ENCODE results near the gene MSANTD1.

MSANTD1 gene

GRCh38 chr4:3248811-3249661, at the start of gene MSANTD1:
Gene MSANTD1, plus strand, starts transcription at chr4:3249159. Its CDS starts 64 bp downstream, at chr4:3249223.
- peaks cover 13% of the 10 kb centered on the region for H3K4me1 ChIP-seq (ENCODE audit: control insufficient read depth, insufficient read depth, low read length)
- H3K9ac ChIP-seq (ENCODE audit: low read length in 2 of 2), result no peak within 1 kb of the TSS
- peak within 1 kb of the TSS; percentile 24 for H3K27ac ChIP-seq (ENCODE audit: low read length)
- H3K36me3 ChIP-seq (ENCODE audit: control insufficient read depth in 2 of 2, insufficient read depth in 2 of 2, low read length in 2 of 2), result no peaks in the 10 kb centered on the region
- H3K27me3 ChIP-seq (ENCODE audit: control insufficient read depth in 1 of 2, insufficient read depth in 2 of 2, low read length in 2 of 2), result no peaks in the 10 kb centered on the region
- no peaks in the 10 kb centered on the region for H3K9me3 ChIP-seq (ENCODE audit: control insufficient read depth in 2 of 2, low read length in 2 of 2)
- H3K4me3 ChIP-seq (ENCODE audit: low read length in 2 of 2), result no peak within 1 kb of the TSS

- H3K36me3 ChIP-seq (ENCODE audit: control insufficient read depth in 2 of 2, insufficient read depth in 2 of 2, low read length in 2 of 2), result peaks cover 26 to 31% of the 10 kb centered on the region in 2 donors
- H3K9ac ChIP-seq (ENCODE audit: low read length in 2 of 2), result no peak overlapping the region
- H3K27ac ChIP-seq (ENCODE audit: low read length), result no peak overlapping the region
- no peaks in the 10 kb centered on the region for H3K27me3 ChIP-seq (ENCODE audit: control insufficient read depth in 1 of 2, insufficient read depth in 2 of 2, low read length in 2 of 2)
- no peaks in the 10 kb centered on the region for H3K9me3 ChIP-seq (ENCODE audit: control insufficient read depth in 2 of 2, low read length in 2 of 2)
- H3K4me3 ChIP-seq (ENCODE audit: low read length in 2 of 2), result no peak overlapping the region
- peaks cover 16% of the 10 kb centered on the region for H3K4me1 ChIP-seq (ENCODE audit: control insufficient read depth, insufficient read depth, low read length)
Measured at GRCh38 chr4:3199653-3200422, 49.1 kb upstream of the MSANTD1 start.

- H3K9ac ChIP-seq (ENCODE audit: low read length in 2 of 2), result no peak overlapping the region
- peaks cover 25% of the 10 kb centered on the region in 2 donors for H3K36me3 ChIP-seq (ENCODE audit: control insufficient read depth in 2 of 2, insufficient read depth in 2 of 2, low read length in 2 of 2)
- no peak overlapping the region for H3K4me3 ChIP-seq (ENCODE audit: low read length in 2 of 2)
- H3K27ac ChIP-seq (ENCODE audit: low read length), result no peak overlapping the region
- no peaks in the 10 kb centered on the region for H3K9me3 ChIP-seq (ENCODE audit: control insufficient read depth in 2 of 2, low read length in 2 of 2)
- peaks cover 16% of the 10 kb centered on the region for H3K4me1 ChIP-seq (ENCODE audit: control insufficient read depth, insufficient read depth, low read length)
- no peaks in the 10 kb centered on the region for H3K27me3 ChIP-seq (ENCODE audit: control insufficient read depth in 1 of 2, insufficient read depth in 2 of 2, low read length in 2 of 2)
Measured at GRCh38 chr4:3200423-3201090, 48.4 kb upstream of the MSANTD1 start.

- peaks cover 20 to 25% of the 10 kb centered on the region in 2 donors for H3K36me3 ChIP-seq (ENCODE audit: control insufficient read depth in 2 of 2, insufficient read depth in 2 of 2, low read length in 2 of 2)
- H3K9me3 ChIP-seq (ENCODE audit: control insufficient read depth in 2 of 2, low read length in 2 of 2), result no peaks in the 10 kb centered on the region
- no peak overlapping the region for H3K9ac ChIP-seq (ENCODE audit: low read length in 2 of 2)
Measured at GRCh38 chr4:3201718-3202702, 46.9 kb upstream of the MSANTD1 start.

GRCh38 chr4:3202836-3203820, 45.8 kb upstream of the MSANTD1 start:
- Histone ChIP-seq H3K27me3 (ENCODE audit: control insufficient read depth in 1 of 2, insufficient read depth in 2 of 2, low read length in 2 of 2) (no peaks in the 10 kb centered on the region), H3K4me1 (ENCODE audit: control insufficient read depth, insufficient read depth, low read length) (peaks cover 16% of the 10 kb centered on the region), H3K27ac (ENCODE audit: low read length) (peak overlapping the region; percentile 64), H3K36me3 (ENCODE audit: control insufficient read depth in 2 of 2, insufficient read depth in 2 of 2, low read length in 2 of 2) (peaks cover 17 to 23% of the 10 kb centered on the region in 2 donors), H3K4me3 (ENCODE audit: low read length in 2 of 2) (no peak overlapping the region), H3K9ac (ENCODE audit: low read length in 2 of 2) (peak overlapping the region in 1 of 2 donors; percentile 34), H3K9me3 (ENCODE audit: control insufficient read depth in 2 of 2, low read length in 2 of 2) (no peaks in the 10 kb centered on the region)

More at GRCh38 chr4:3201718-3202702, 46.9 kb upstream of the MSANTD1 start:
- no peaks in the 10 kb centered on the region for H3K27me3 ChIP-seq (ENCODE audit: control insufficient read depth in 1 of 2, insufficient read depth in 2 of 2, low read length in 2 of 2)
- H3K4me1 ChIP-seq (ENCODE audit: control insufficient read depth, insufficient read depth, low read length), result peaks cover 16% of the 10 kb centered on the region
- H3K4me3 ChIP-seq (ENCODE audit: low read length in 2 of 2), result no peak overlapping the region
- no peak overlapping the region for H3K27ac ChIP-seq (ENCODE audit: low read length)

- peak overlapping the region in 1 of 2 donors; percentile 34 for H3K9ac ChIP-seq (ENCODE audit: low read length in 2 of 2)
- peak overlapping the region in 1 of 2 donors; percentile 47 for H3K4me3 ChIP-seq (ENCODE audit: low read length in 2 of 2)
- peaks cover 21 to 28% of the 10 kb centered on the region in 2 donors for H3K36me3 ChIP-seq (ENCODE audit: control insufficient read depth in 2 of 2, insufficient read depth in 2 of 2, low read length in 2 of 2)
- peak overlapping the region; percentile 64 for H3K27ac ChIP-seq (ENCODE audit: low read length)
- H3K9me3 ChIP-seq (ENCODE audit: control insufficient read depth in 2 of 2, low read length in 2 of 2), result no peaks in the 10 kb centered on the region
- H3K27me3 ChIP-seq (ENCODE audit: control insufficient read depth in 1 of 2, insufficient read depth in 2 of 2, low read length in 2 of 2), result no peaks in the 10 kb centered on the region
- peaks cover 16% of the 10 kb centered on the region for H3K4me1 ChIP-seq (ENCODE audit: control insufficient read depth, insufficient read depth, low read length)
Measured at GRCh38 chr4:3203971-3204431, 45.0 kb upstream of the MSANTD1 start.

GRCh38 chr4:3205995-3206394, 43.0 kb upstream of the MSANTD1 start:
- Histone ChIP-seq H3K9ac (ENCODE audit: low read length in 2 of 2) (no peak overlapping the region), H3K27ac (ENCODE audit: low read length) (no peak overlapping the region), H3K27me3 (ENCODE audit: control insufficient read depth in 1 of 2, insufficient read depth in 2 of 2, low read length in 2 of 2) (no peaks in the 10 kb centered on the region), H3K9me3 (ENCODE audit: control insufficient read depth in 2 of 2, low read length in 2 of 2) (no peaks in the 10 kb centered on the region), H3K4me1 (ENCODE audit: control insufficient read depth, insufficient read depth, low read length) (peaks cover 16% of the 10 kb centered on the region), H3K4me3 (ENCODE audit: low read length in 2 of 2) (no peak overlapping the region), H3K36me3 (ENCODE audit: control insufficient read depth in 2 of 2, insufficient read depth in 2 of 2, low read length in 2 of 2) (peaks cover 31 to 32% of the 10 kb centered on the region in 2 donors)

- Histone ChIP-seq H3K27me3 (ENCODE audit: control insufficient read depth in 1 of 2, insufficient read depth in 2 of 2, low read length in 2 of 2) (no peaks in the 10 kb centered on the region), H3K4me1 (ENCODE audit: control insufficient read depth, insufficient read depth, low read length) (peaks cover 16% of the 10 kb centered on the region), H3K36me3 (ENCODE audit: control insufficient read depth in 2 of 2, insufficient read depth in 2 of 2, low read length in 2 of 2) (peaks cover 31 to 32% of the 10 kb centered on the region in 2 donors)
Measured at GRCh38 chr4:3206439-3207100, 42.4 kb upstream of the MSANTD1 start.

More at GRCh38 chr4:3206439-3207100, 42.4 kb upstream of the MSANTD1 start:
- no peak overlapping the region for H3K4me3 ChIP-seq (ENCODE audit: low read length in 2 of 2)
- no peak overlapping the region for H3K9ac ChIP-seq (ENCODE audit: low read length in 2 of 2)
- H3K27ac ChIP-seq (ENCODE audit: low read length), result no peak overlapping the region
- H3K9me3 ChIP-seq (ENCODE audit: control insufficient read depth in 2 of 2, low read length in 2 of 2), result no peaks in the 10 kb centered on the region
